IMR-90 (cell line): Measurements from ENCODE around the gene MPZL2. TPM values are rescaled to one million over a fixed set of nuclear protein-coding genes. Genes with fewer than 3 reads are reported as not detected.

Experiments used
- ATAC-seq: fragments of 200-7000 bp; cut with Tn5 transposase; 2 replicates; pipeline ENCODE4 v1.9.1; 2020; ENCODE audit warnings: low read depth, mild to moderate bottlenecking, moderate library complexity
- BruUV-seq: library from RNA; stranded (reverse); fragments of 400-500 nt; replicated peaks from 2 replicates; lab custom pipeline; 2021; lab: Mats Ljungman, UMichigan
- CTCF ChIA-PET: fragments of 300-600 bp; formaldehyde crosslinking; extraction: SDS; loops from one replicate; lab custom pipeline; 2021; ENCODE audit warnings: antibody characterized with exemption; lab: Yijun Ruan, JAX
- POLR2A ChIA-PET: fragments of 300-600 bp; sonication (Branson Sonifier 250); formaldehyde crosslinking; loops from one replicate; lab custom pipeline; 2022; ENCODE audit warnings: antibody characterized with exemption; ENCODE audit not compliant: unreplicated experiment; lab: Charles Lee
- DNase-seq: peaks from one replicate; pipeline ENCODE4 v3.0.0; 2013
- H2AFZ ChIP-seq: replicated peaks from 2 replicates; pipeline ENCODE3; 2013; ENCODE audit warnings: low read length, mild to moderate bottlenecking; ENCODE audit not compliant: poor library complexity
- H2AK5ac ChIP-seq: 2 replicates; pipeline ENCODE4 v1.6.1; 2013; ENCODE audit warnings: low read depth, low read length, inconsistent platforms
- H2AK9ac ChIP-seq: replicated peaks from 2 replicates; pipeline ENCODE3; 2013; ENCODE audit warnings: mild to moderate bottlenecking, low read depth, low read length, moderate library complexity; ENCODE audit not compliant: poor library complexity
- H2BK120ac ChIP-seq: 2 replicates; pipeline ENCODE4 v1.6.1; 2013; ENCODE audit warnings: low read depth, low read length, inconsistent platforms
- H2BK15ac ChIP-seq: 3 replicates; pipeline ENCODE4 v1.6.1; 2013; ENCODE audit warnings: low read depth, low read length, inconsistent platforms
- H2BK20ac ChIP-seq: 2 replicates; pipeline ENCODE4 v1.6.1; 2013; ENCODE audit warnings: low read depth, mild to moderate bottlenecking, inconsistent platforms, low read length, moderate library complexity
- H2BK5ac ChIP-seq: 2 replicates; pipeline ENCODE4 v1.6.1; 2013; ENCODE audit warnings: mild to moderate bottlenecking, low read depth, low read length, inconsistent platforms; ENCODE audit not compliant: poor library complexity, severe bottlenecking
- H3K14ac ChIP-seq: replicated peaks from 2 replicates; pipeline ENCODE4 v1.6.1; 2013; ENCODE audit warnings: low read depth, low read length, inconsistent platforms
- H3K18ac ChIP-seq: 2 replicates; pipeline ENCODE4 v1.6.1; 2013; ENCODE audit warnings: low read depth, low read length, control low read depth
- H3K23ac ChIP-seq: 2 replicates; pipeline ENCODE4 v1.6.1; 2013; ENCODE audit warnings: low read depth, low read length, inconsistent platforms
- H3K27ac ChIP-seq: 2 replicates; pipeline ENCODE4 v1.5.1; 2013; ENCODE audit warnings: mild to moderate bottlenecking, control low read depth, low read length; ENCODE audit not compliant: insufficient read depth
- H3K27me3 ChIP-seq: 2 replicates; pipeline ENCODE4 v1.6.1; 2013; ENCODE audit warnings: low read length; ENCODE audit not compliant: control insufficient read depth, insufficient read depth
- H3K36me3 ChIP-seq: 2 replicates; pipeline ENCODE4 v1.6.1; 2013; ENCODE audit warnings: low read length, mixed read lengths; ENCODE audit not compliant: control insufficient read depth, insufficient read depth
- H3K4ac ChIP-seq: 2 replicates; pipeline ENCODE4 v1.6.1; 2013; ENCODE audit warnings: low read depth, low read length, inconsistent platforms
- H3K4me1 ChIP-seq: 2 replicates; pipeline ENCODE4 v1.6.1; 2013; ENCODE audit warnings: low read length, mixed read lengths; ENCODE audit not compliant: control insufficient read depth, insufficient read depth
- H3K4me2 ChIP-seq: 2 replicates; pipeline ENCODE4 v1.6.1; 2013; ENCODE audit warnings: low read depth, mild to moderate bottlenecking, control low read depth, low read length, moderate library complexity
- H3K4me3 ChIP-seq: 2 replicates; pipeline ENCODE4 v1.5.1; 2013; ENCODE audit warnings: low read depth, mild to moderate bottlenecking, control low read depth, low read length, moderate library complexity; ENCODE audit not compliant: insufficient read depth
- H3K56ac ChIP-seq: 2 replicates; pipeline ENCODE4 v1.6.1; 2013; ENCODE audit warnings: low read length, inconsistent platforms; ENCODE audit not compliant: insufficient read depth; ENCODE audit errors: extremely low read depth
- H3K79me1 ChIP-seq, 2 experiments: 2 replicates each; pipeline ENCODE4 v1.6.1; 2013; ENCODE audit warnings: low read length in 2 of 2, inconsistent platforms in 1 of 2, low read depth in 1 of 2
- H3K9ac ChIP-seq: 2 replicates; pipeline ENCODE4 v1.6.1; 2013; ENCODE audit warnings: low read depth, low read length, control low read depth
- H3K9me1 ChIP-seq: 2 replicates; pipeline ENCODE4 v1.6.1; 2013; ENCODE audit warnings: low read length, inconsistent platforms; ENCODE audit not compliant: insufficient read depth
- H3K9me3 ChIP-seq: 2 replicates; pipeline ENCODE4 v1.6.1; 2013; ENCODE audit warnings: low read length; ENCODE audit not compliant: control insufficient read depth, insufficient read depth
- H4K20me1 ChIP-seq: 2 replicates; pipeline ENCODE4 v1.6.1; 2013; ENCODE audit warnings: low read length, inconsistent platforms; ENCODE audit not compliant: insufficient read depth
- H4K5ac ChIP-seq: 2 replicates; pipeline ENCODE4 v1.6.1; 2013; ENCODE audit warnings: mild to moderate bottlenecking, low read depth, low read length, control low read depth
- H4K8ac ChIP-seq, 2 experiments: 2 replicates each; pipeline ENCODE4 v1.6.1; 2013; ENCODE audit warnings: low read depth in 2 of 2, low read length in 2 of 2, control low read depth in 1 of 2, inconsistent platforms in 1 of 2
- H4K91ac ChIP-seq: 2 replicates; pipeline ENCODE4 v1.6.1; 2013; ENCODE audit warnings: low read depth, low read length, inconsistent platforms; ENCODE audit not compliant: insufficient read depth
- BHLHE40 ChIP-seq: fragments of 150-350 bp; IDR thresholded peaks from 2 replicates; pipeline ENCODE4 v1.6.1; 2016; ENCODE audit warnings: mild to moderate bottlenecking, low read depth, low read length
- CEBPB ChIP-seq: IDR thresholded peaks from 2 replicates; pipeline ENCODE4 v1.6.1; 2012; ENCODE audit warnings: low read depth, low read length, improper control_type of control experiment
- CHD1 ChIP-seq: IDR thresholded peaks from 2 replicates; pipeline ENCODE4 v1.6.1; 2012; ENCODE audit warnings: low read depth, low read length, improper control_type of control experiment
- CTCF ChIP-seq: conservative IDR thresholded peaks from 2 replicates; pipeline ENCODE4 v1.5.1; 2012; ENCODE audit warnings: mild to moderate bottlenecking, low read depth, low read length, improper control_type of control experiment
- ELK1 ChIP-seq: fragments of 150-350 bp; IDR thresholded peaks from 2 replicates; pipeline ENCODE4 v1.6.1; 2016; ENCODE audit warnings: low read depth, mild to moderate bottlenecking, low read length, moderate library complexity, borderline replicate concordance
- FOS ChIP-seq: fragments of 150-350 bp; IDR thresholded peaks from 2 replicates; pipeline ENCODE4 v1.6.1; 2016; ENCODE audit warnings: low read depth, low read length
- MAFK ChIP-seq: IDR thresholded peaks from 2 replicates; pipeline ENCODE4 v1.6.1; 2012; ENCODE audit warnings: low read depth, low read length, improper control_type of control experiment
- MAZ ChIP-seq: IDR thresholded peaks from 2 replicates; pipeline ENCODE4 v1.6.1; 2012; ENCODE audit warnings: low read depth, mild to moderate bottlenecking, low read length, improper control_type of control experiment, moderate library complexity, borderline replicate concordance
- MXI1 ChIP-seq: IDR thresholded peaks from 2 replicates; pipeline ENCODE4 v1.6.1; 2012; ENCODE audit warnings: low read depth, mild to moderate bottlenecking, low read length, moderate library complexity, borderline replicate concordance
- NFE2L2 ChIP-seq: fragments of 150-350 bp; IDR thresholded peaks from 2 replicates; pipeline ENCODE4 v1.6.1; 2016; ENCODE audit warnings: low read depth, mild to moderate bottlenecking, low read length
- POLR2A ChIP-seq: IDR thresholded peaks from 2 replicates; pipeline ENCODE4 v1.6.1; 2012; ENCODE audit warnings: mild to moderate bottlenecking, low read depth, low read length
- RAD21 ChIP-seq: IDR thresholded peaks from 2 replicates; pipeline ENCODE4 v1.6.1; 2012; ENCODE audit warnings: low read length, improper control_type of control experiment
- RCOR1 ChIP-seq: IDR thresholded peaks from 2 replicates; pipeline ENCODE4 v1.6.1; 2012; ENCODE audit warnings: mild to moderate bottlenecking, low read length, improper control_type of control experiment; ENCODE audit not compliant: insufficient replicate concordance
- RFX5 ChIP-seq: IDR thresholded peaks from 2 replicates; pipeline ENCODE4 v1.8.0; 2012; ENCODE audit warnings: low read depth, mild to moderate bottlenecking, low read length, moderate library complexity
- SMC3 ChIP-seq: fragments of 150-350 bp; IDR thresholded peaks from 2 replicates; pipeline ENCODE4 v1.6.1; 2016; ENCODE audit warnings: low read depth, mild to moderate bottlenecking, antibody characterized with exemption, low read length, moderate library complexity
- USF2 ChIP-seq: fragments of 150-350 bp; IDR thresholded peaks from 2 replicates; pipeline ENCODE4 v1.6.1; 2017; ENCODE audit warnings: mild to moderate bottlenecking, antibody characterized with exemption, low read length, low read depth
- WGBS, 2 experiments: methylation state at CpG; one replicate each; pipeline versions ENCODE4 v1.1.5 to v1.1.7; 2013; ENCODE audit warnings: missing lambda C conversion rate in 2 of 2; ENCODE audit not compliant: insufficient read length in 1 of 2; ENCODE audit errors: extremely low coverage in 2 of 2; 5-methylcytosine and 5-hydroxymethylcytosine counted together
- dilution Hi-C: fragments of 300-500 bp; cut with HindIII; formaldehyde crosslinking; loops from one replicate; pipeline ENCODE4 v1.14.3; 2018; ENCODE audit warnings: low sequenced_read_pairs; ENCODE audit not compliant: unreplicated experiment
- in situ Hi-C: fragments of 300-500 bp; cut with MboI; formaldehyde crosslinking; loops from 3 replicates; pipeline ENCODE4 v1.14.3; 2019; ENCODE audit warnings: low sequenced_read_pairs, inconsistent platforms, mixed read lengths
- intact Hi-C: fragments of 100-400 bp; cut with micrococcal nuclease; formaldehyde crosslinking; loops from 2 replicates; pipeline ENCODE4 v1.10.0; 2022
- polyA plus RNA-seq, 3 experiments: library from polyadenylated mRNA; depleted of rRNA; stranded (reverse); fragments of >200 nt; gene quantifications; 2 replicates each; pipeline ENCODE4 v1.2.3, GENCODE V29; 2012; ENCODE audit warnings: low replicate concordance in 1 of 3
- total RNA-seq: library from RNA; depleted of rRNA; stranded (reverse); fragments of >200 nt; gene quantifications from 2 replicates; pipeline ENCODE4 v1.2.3, GENCODE V29; 2012

Gene MPZL2
- total and polyA plus RNA-seq, 2 of the 4 experiments (the other 2 are of a cell fraction) = not detected

DNA sequence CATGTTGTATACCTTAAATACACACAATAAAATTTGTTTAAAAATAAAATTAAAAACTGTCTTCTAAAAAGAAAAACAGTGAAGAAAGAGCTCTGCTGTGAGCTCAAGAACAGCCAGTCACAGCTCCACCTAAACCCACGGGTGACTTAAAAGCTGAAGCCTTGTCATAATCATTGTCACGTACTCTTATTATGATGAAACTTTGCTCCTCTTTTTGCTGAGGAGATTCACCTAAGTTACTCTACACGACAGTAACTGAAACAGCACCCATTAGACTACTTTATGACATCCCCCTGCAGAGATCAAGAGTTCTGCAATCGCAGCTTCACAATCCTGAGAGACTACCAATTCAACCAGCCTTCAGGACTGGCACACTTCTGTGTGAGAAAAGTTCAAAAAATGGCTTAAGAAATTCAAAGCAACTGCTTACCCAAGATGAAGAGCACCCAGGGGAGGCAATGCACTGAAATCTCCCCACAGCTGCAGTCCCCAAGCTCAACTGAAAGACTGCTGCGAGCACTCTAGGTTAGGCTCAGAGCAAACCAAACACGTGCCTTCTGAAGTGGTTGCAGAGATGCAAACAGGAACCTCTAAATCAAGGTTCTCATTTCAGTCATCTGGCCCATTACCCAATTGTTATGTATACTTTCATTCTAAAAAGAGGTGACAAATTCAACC is 39.4 kb downstream of the MPZL2 start, which contains the start of gene JAML:
Gene JAML, minus strand, starts transcription at position 501 of the 678 bp plus-strand sequence. CDS start 10,145 bp downstream, outside the sequence.
- H2BK120ac ChIP-seq = no peak within 1 kb of the TSS
- DNase-seq (no peak), ATAC-seq (no peak)
- WGBS, 2 experiments = no CpG with 5 or more reads among the region's 6 CpGs
- H2AK5ac ChIP-seq = no peak within 1 kb of the TSS
- H3K79me1 ChIP-seq = no peaks in the 10 kb centered on the region
- intact Hi-C loops (no loop called here), in situ Hi-C loops (no loop called here), dilution Hi-C loops (no loop called here)
- H4K91ac ChIP-seq = no peak within 1 kb of the TSS
- no peak within 1 kb of the TSS for H2BK5ac ChIP-seq
- CTCF ChIA-PET = no interaction called here
- no peak within 1 kb of the TSS for H3K14ac ChIP-seq
- no peak within 1 kb of the TSS for H4K5ac ChIP-seq
- no peak within 1 kb of the TSS for H3K23ac ChIP-seq
- no peaks in the 10 kb centered on the region for H3K9me3 ChIP-seq
- H3K4me3 ChIP-seq = no peak within 1 kb of the TSS
- no peak within 1 kb of the TSS for H3K18ac ChIP-seq
- H3K36me3 ChIP-seq = no peaks in the 10 kb centered on the region
- H3K56ac ChIP-seq = no peak within 1 kb of the TSS
- TF ChIP-seq BHLHE40 (no peak), CHD1 (no peak), MAZ (no peak), SMC3 (no peak), RCOR1 (no peak), FOS (no peak), CTCF (no peak), RAD21 (no peak), CEBPB (no peak), POLR2A (no peak), MXI1 (no peak), USF2 (no peak), ELK1 (no peak), RFX5 (no peak), MAFK (no peak), NFE2L2 (no peak)
- no peaks in the 10 kb centered on the region; the same call in 1 of the 2 replicates for H3K27me3 ChIP-seq
- H2AFZ ChIP-seq = no peak within 1 kb of the TSS
- no peaks in the 10 kb centered on the region for H3K4me1 ChIP-seq
- no peaks in the 10 kb centered on the region for H4K20me1 ChIP-seq
- no peak within 1 kb of the TSS for H2BK20ac ChIP-seq
- no peak within 1 kb of the TSS for H2AK9ac ChIP-seq
- no peak within 1 kb of the TSS for H4K8ac ChIP-seq
- POLR2A ChIA-PET = no interaction called here
- BruUV-seq = no TSS peak
- H2BK15ac ChIP-seq = no peak within 1 kb of the TSS
- H3K4me2 ChIP-seq = no peak within 1 kb of the TSS
- no peak within 1 kb of the TSS for H3K4ac ChIP-seq
- H3K9me1 ChIP-seq = no peaks in the 10 kb centered on the region
- no peak within 1 kb of the TSS for H3K9ac ChIP-seq
- no peak within 1 kb of the TSS for H3K27ac ChIP-seq
